ENCODE measurements around the gene MPZL3. TPM values are rescaled to one million over a fixed set of nuclear protein-coding genes. Genes with fewer than 3 reads are reported as not detected.

MPZL3 gene
- total RNA-seq, 1 donor from 2014 or later: 0.21 TPM

- Histone ChIP-seq H3K9me3 (no peaks in the 10 kb centered on the region), H3K27ac (no peak overlapping the region), H3K4me3 (no peak overlapping the region), H3K36me3 (no peaks in the 10 kb centered on the region), H3K4me1 (no peaks in the 10 kb centered on the region), H3K27me3 (no peaks in the 10 kb centered on the region)
- DNase-seq (ENCODE audit: low spot score in 2 of 2): no peak
- no peak for TF ChIP-seq CTCF (IDR thresholded peaks at IDR 0.05)
- intact Hi-C loops (cut with DNase I): no loop called here
Measured at GRCh38 chr11:118231461-118231860, 20.7 kb downstream of the MPZL3 start.

- Histone ChIP-seq H3K9me3 (no peaks in the 10 kb centered on the region), H3K27me3 (no peaks in the 10 kb centered on the region), H3K27ac (no peak overlapping the region), H3K4me1 (no peaks in the 10 kb centered on the region), H3K4me3 (no peak overlapping the region), H3K36me3 (no peaks in the 10 kb centered on the region)
- intact Hi-C loops (cut with DNase I): no loop called here
- no peak for DNase-seq (ENCODE audit: low spot score in 2 of 2)
- no peak for TF ChIP-seq CTCF (IDR thresholded peaks at IDR 0.05)
Measured at GRCh38 chr11:118230088-118230487, 22.1 kb downstream of the MPZL3 start.

GRCh38 chr11:118229274-118229847 is 22.8 kb downstream of the MPZL3 start:
- no peak for DNase-seq (ENCODE audit: low spot score in 2 of 2)
- intact Hi-C loops (cut with DNase I): no loop called here
- Histone ChIP-seq H3K36me3 (no peaks in the 10 kb centered on the region), H3K9me3 (no peaks in the 10 kb centered on the region), H3K27me3 (no peaks in the 10 kb centered on the region), H3K4me1 (no peaks in the 10 kb centered on the region), H3K4me3 (no peak overlapping the region), H3K27ac (peak overlapping the region in 1 of 2 donors; percentile 34)
- TF ChIP-seq CTCF (IDR thresholded peaks at IDR 0.05): no peak

- no peak overlapping the region for H3K4me3 ChIP-seq
- no peaks in the 10 kb centered on the region for H3K27me3 ChIP-seq
- no peaks in the 10 kb centered on the region for H3K4me1 ChIP-seq
- no peak for TF ChIP-seq CTCF (IDR thresholded peaks at IDR 0.05)
- no peak for DNase-seq (ENCODE audit: low spot score in 2 of 2)
- H3K9me3 ChIP-seq: no peaks in the 10 kb centered on the region
- H3K36me3 ChIP-seq: no peaks in the 10 kb centered on the region
- intact Hi-C loops (cut with DNase I): no loop called here
- H3K27ac ChIP-seq: peak overlapping the region in 1 of 2 donors; percentile 23
Measured at GRCh38 chr11:118227865-118228785, 24.0 kb downstream of the MPZL3 start.

- no peaks in the 10 kb centered on the region for H3K9me3 ChIP-seq
- TF ChIP-seq CTCF (IDR thresholded peaks at IDR 0.05): no peak
- DNase-seq (ENCODE audit: low spot score in 2 of 2): no peak
- no peaks in the 10 kb centered on the region for H3K27me3 ChIP-seq
- no peak overlapping the region for H3K4me3 ChIP-seq
- no peak overlapping the region for H3K27ac ChIP-seq
- no peaks in the 10 kb centered on the region for H3K36me3 ChIP-seq
- H3K4me1 ChIP-seq: no peaks in the 10 kb centered on the region
- intact Hi-C loops (cut with DNase I): no loop called here
Measured at GRCh38 chr11:118226781-118227180, 25.4 kb downstream of the MPZL3 start.

Data from ascending aorta (tissue), 2 donors.